DMS79 treated with DMSO at 0.1 percent for 48 hours (cell line): ENCODE measurements around the gene GPR4.

Experiments used
- DNase-seq: peaks from one replicate; lab custom pipeline; 2025; lab: John Stamatoyannopoulos, UW

GPR4 gene

DNA sequence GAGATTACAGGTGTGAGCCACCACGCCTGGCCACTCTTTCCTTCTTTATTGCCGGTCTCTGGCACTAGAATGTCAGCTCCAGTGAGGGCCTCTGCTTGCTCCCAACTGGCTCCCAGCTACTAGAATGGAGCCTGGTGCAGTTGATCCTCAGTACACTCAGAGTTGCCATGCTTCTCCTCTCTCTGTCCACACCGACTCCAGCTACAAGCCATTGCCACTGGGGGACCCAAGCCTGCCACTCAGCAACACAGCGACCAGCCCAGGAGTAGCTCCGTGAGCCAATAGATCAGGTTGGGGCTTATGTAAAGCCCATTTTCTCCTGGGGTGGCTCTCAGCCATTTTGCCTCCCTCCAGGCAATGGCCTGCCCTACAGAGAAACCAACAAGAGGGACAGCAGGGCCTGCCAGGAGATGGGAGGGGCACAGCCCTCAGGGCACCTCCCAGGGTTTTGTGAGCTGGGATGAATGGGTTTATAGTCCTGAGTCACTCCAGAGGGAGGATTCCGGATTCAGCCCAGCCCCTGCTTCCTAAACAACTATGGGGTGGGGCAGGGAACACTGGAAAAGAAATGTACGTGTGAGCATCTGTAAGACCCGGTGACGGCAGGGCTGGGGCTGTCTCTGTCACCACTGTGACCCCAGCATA is 53.9 kb downstream of the GPR4 start:
- no peak for DNase-seq

DNA sequence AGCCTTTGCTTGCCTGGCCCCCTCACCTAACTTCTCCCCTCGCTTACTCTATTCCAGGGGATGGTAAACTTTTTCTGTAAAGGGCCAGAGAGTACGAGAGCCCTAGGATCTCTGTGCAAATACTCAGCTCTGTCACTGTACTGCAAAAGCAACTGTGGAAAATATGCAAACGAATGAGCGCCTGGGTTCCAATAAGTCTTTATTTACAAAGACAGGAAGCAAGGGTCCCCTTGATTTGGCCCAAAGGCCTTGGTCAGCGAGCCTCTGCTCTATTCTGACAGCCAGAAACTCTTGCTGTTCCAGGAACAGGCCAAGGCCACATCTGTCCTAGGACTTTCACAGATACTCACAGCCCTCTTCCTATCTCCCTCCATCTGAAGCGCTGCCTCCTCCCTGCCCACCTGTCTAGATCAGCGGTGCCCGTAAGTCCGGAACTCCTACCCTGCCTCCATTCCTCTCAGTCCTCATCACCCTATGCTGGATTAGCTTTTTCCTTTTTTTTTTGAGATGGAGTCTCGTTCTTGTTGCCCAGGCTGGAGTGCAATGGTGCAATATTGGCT is 54.7 kb downstream of the GPR4 start:
- DNase-seq: no peak

DNA sequence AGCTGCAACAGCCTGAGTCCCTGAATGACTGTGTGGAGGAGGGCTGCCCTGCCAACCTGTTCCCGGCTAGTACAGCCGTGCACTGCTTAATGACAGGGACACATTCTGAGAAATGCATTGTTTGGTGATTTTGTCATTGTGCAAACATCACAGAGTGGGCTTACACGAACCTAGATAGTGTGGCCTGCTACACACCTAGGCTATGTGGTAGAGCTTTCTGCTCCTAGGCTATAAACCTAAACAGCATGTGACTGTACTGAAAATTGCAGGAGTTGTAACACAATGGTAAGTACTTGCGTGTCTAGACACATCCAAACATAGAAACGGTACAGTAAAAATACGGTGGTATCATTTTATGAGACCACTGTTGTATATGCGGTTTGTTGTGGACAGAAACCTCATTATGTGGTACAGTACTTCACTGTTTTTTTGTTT is 59.8 kb downstream of the GPR4 start:
- DNase-seq: peak; percentile 18
